Measurements from ENCODE around the gene ALDH1A2.

DNA sequence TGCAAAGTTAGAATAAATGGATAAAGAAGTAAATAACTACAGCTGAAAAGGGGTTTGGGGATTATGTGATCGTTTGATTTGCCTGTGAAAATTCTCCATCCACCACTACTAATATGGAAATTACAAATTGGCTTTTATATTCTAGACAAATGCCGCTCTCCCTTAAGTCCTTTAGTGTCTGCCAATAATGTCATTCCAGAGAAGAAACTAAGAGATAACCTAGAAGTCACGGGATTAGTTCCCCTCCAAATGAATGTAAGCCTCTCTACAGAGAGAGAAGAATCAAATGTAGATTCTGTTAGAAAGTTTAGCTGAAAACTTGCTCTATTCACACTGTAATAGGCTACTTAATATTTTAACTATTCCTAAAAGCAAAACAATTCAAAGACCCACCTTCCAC, 92.0 kb downstream of the ALDH1A2 start:
- no peak for TF ChIP-seq ZNF274 (IDR thresholded peaks at IDR 0.05; ENCODE audit: low read length)
- no peak for TF ChIP-seq ZNF274 (tag by site-specific recombination; IDR thresholded peaks at IDR 0.05; ENCODE audit: borderline replicate concordance)
- TF ChIP-seq YY1 (tag by site-specific recombination; IDR thresholded peaks at IDR 0.05), result no peak
- TF ChIP-seq HOXC10 (CRISPR knock-in tag; IDR thresholded peaks at IDR 0.05), result no peak
- no peak for TF ChIP-seq ZNF776 (tag by site-specific recombination; IDR thresholded peaks at IDR 0.05; ENCODE audit: borderline replicate concordance)
- TF ChIP-seq, protein P1, sequence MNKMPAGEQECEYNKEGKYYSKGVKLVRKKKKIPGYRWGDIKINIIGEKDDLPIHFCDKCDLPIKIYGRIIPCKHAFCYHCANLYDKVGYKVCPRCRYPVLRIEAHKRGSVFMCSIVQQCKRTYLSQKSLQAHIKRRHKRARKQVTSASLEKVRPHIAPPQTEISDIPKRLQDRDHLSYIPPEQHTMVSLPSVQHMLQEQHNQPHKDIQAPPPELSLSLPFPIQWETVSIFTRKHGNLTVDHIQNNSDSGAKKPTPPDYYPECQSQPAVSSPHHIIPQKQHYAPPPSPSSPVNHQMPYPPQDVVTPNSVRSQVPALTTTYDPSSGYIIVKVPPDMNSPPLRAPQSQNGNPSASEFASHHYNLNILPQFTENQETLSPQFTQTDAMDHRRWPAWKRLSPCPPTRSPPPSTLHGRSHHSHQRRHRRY (tag by site-specific recombination; IDR thresholded peaks at IDR 0.05), result no peak
- no peak for TF ChIP-seq ZNF24 (tag by site-specific recombination; IDR thresholded peaks at IDR 0.05)
- TF ChIP-seq, protein P2, sequence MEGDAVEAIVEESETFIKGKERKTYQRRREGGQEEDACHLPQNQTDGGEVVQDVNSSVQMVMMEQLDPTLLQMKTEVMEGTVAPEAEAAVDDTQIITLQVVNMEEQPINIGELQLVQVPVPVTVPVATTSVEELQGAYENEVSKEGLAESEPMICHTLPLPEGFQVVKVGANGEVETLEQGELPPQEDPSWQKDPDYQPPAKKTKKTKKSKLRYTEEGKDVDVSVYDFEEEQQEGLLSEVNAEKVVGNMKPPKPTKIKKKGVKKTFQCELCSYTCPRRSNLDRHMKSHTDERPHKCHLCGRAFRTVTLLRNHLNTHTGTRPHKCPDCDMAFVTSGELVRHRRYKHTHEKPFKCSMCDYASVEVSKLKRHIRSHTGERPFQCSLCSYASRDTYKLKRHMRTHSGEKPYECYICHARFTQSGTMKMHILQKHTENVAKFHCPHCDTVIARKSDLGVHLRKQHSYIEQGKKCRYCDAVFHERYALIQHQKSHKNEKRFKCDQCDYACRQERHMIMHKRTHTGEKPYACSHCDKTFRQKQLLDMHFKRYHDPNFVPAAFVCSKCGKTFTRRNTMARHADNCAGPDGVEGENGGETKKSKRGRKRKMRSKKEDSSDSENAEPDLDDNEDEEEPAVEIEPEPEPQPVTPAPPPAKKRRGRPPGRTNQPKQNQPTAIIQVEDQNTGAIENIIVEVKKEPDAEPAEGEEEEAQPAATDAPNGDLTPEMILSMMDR (tag by site-specific recombination; IDR thresholded peaks at IDR 0.05), result no peak
- TF ChIP-seq ZEB2 (tag by site-specific recombination; IDR thresholded peaks at IDR 0.05), result no peak
- TF ChIP-seq, protein P3, sequence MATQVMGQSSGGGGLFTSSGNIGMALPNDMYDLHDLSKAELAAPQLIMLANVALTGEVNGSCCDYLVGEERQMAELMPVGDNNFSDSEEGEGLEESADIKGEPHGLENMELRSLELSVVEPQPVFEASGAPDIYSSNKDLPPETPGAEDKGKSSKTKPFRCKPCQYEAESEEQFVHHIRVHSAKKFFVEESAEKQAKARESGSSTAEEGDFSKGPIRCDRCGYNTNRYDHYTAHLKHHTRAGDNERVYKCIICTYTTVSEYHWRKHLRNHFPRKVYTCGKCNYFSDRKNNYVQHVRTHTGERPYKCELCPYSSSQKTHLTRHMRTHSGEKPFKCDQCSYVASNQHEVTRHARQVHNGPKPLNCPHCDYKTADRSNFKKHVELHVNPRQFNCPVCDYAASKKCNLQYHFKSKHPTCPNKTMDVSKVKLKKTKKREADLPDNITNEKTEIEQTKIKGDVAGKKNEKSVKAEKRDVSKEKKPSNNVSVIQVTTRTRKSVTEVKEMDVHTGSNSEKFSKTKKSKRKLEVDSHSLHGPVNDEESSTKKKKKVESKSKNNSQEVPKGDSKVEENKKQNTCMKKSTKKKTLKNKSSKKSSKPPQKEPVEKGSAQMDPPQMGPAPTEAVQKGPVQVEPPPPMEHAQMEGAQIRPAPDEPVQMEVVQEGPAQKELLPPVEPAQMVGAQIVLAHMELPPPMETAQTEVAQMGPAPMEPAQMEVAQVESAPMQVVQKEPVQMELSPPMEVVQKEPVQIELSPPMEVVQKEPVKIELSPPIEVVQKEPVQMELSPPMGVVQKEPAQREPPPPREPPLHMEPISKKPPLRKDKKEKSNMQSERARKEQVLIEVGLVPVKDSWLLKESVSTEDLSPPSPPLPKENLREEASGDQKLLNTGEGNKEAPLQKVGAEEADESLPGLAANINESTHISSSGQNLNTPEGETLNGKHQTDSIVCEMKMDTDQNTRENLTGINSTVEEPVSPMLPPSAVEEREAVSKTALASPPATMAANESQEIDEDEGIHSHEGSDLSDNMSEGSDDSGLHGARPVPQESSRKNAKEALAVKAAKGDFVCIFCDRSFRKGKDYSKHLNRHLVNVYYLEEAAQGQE (tag by site-specific recombination; IDR thresholded peaks at IDR 0.05), result no peak
- TF ChIP-seq ZNF830 (tag by site-specific recombination; IDR thresholded peaks at IDR 0.05; ENCODE audit: low read depth), result no peak
